Endothelial cell of umbilical vein (primary cell): ENCODE results near the gene CTNS. TPM values are rescaled to one million over a fixed set of nuclear protein-coding genes. Genes with fewer than 3 reads are reported as not detected.

ENCODE experiments used
- BruUV-seq: library from RNA; stranded (reverse); fragments of 400-500 nt; replicated peaks from 2 replicates; lab custom pipeline; 2021; lab: Mats Ljungman, UMichigan
- CTCF ChIA-PET: fragments of 300-600, 350-600 bp; sonication (Branson Sonifier 250); formaldehyde crosslinking; loops from one replicate; lab custom pipeline; 2021; ENCODE audit warnings: antibody characterized with exemption, inconsistent platforms; lab: Charles Lee
- POLR2A ChIA-PET: fragments of 300-600, 350-600 bp; sonication (Branson Sonifier 250); formaldehyde crosslinking; loops from one replicate; lab custom pipeline; 2021; ENCODE audit warnings: antibody characterized with exemption, inconsistent platforms; lab: Charles Lee
- DNase-seq: peaks from one replicate; pipeline ENCODE4 v3.0.0-alpha.2; 2011; ENCODE audit warnings: low read depth, low spot score
- FAIRE-seq: peaks from 2 replicates; lab custom pipeline; 2011; peaks lifted over from hg19 to GRCh38; lab: Jason Lieb, UNC
- H2AFZ ChIP-seq: 2 replicates; pipeline ENCODE4 v1.6.0; 2012; ENCODE audit warnings: low read depth, low read length, control low read depth, inconsistent platforms
- H3K27ac ChIP-seq: 2 replicates; pipeline ENCODE4 v1.5.1; 2011; ENCODE audit warnings: low read depth, mild to moderate bottlenecking, control low read depth, low read length, moderate library complexity; ENCODE audit not compliant: insufficient read depth
- H3K27me3 ChIP-seq, 2 experiments: 2 replicates each; pipeline versions ENCODE4 v1.6.0 to v1.6.1; 2011; ENCODE audit warnings: low read length in 2 of 2, mixed read lengths in 1 of 2; ENCODE audit not compliant: control insufficient read depth in 2 of 2, insufficient read depth in 2 of 2
- H3K36me3 ChIP-seq, 2 experiments: 2 replicates in 1 of 2; 3 replicates in 1 of 2; pipeline ENCODE4 v1.5.1; 2011; ENCODE audit warnings: low read length in 2 of 2, mild to moderate bottlenecking in 1 of 2, moderate library complexity in 1 of 2; ENCODE audit not compliant: control insufficient read depth in 2 of 2, insufficient read depth in 2 of 2; ENCODE audit errors: extremely low read depth in 1 of 2
- H3K4me1 ChIP-seq: 3 replicates; pipeline ENCODE4 v1.5.1; 2011; ENCODE audit warnings: mild to moderate bottlenecking, low read length; ENCODE audit not compliant: control insufficient read depth, insufficient read depth; ENCODE audit errors: extremely low read depth
- H3K4me2 ChIP-seq: 2 replicates; pipeline ENCODE4 v1.6.1; 2011; ENCODE audit warnings: low read length, control low read depth, mixed read lengths; ENCODE audit not compliant: insufficient read depth
- H3K4me3 ChIP-seq, 3 experiments: fragments of 200-600 bp in 1 of 3; sonication (generic), shearing (Covaris generic) in 1 of 3; replicated peaks in 1 of 3; 2 replicates each; pipeline ENCODE4 v1.5.1; 2011 to 2016; ENCODE audit warnings: control low read depth in 3 of 3, low read length in 3 of 3, mild to moderate bottlenecking in 2 of 3, inconsistent platforms in 1 of 3, low read depth in 1 of 3, moderate library complexity in 1 of 3; ENCODE audit not compliant: insufficient read depth in 1 of 3
- H3K79me2 ChIP-seq: 2 replicates; pipeline ENCODE4 v1.6.0; 2012; ENCODE audit warnings: low read length, inconsistent platforms; ENCODE audit not compliant: control insufficient read depth, insufficient read depth
- H3K9ac ChIP-seq: replicated peaks from 2 replicates; pipeline ENCODE3; 2011; ENCODE audit warnings: low read length, control low read depth; ENCODE audit not compliant: insufficient read depth; ENCODE audit errors: extremely low read depth
- H3K9me1 ChIP-seq: replicated peaks from 3 replicates; pipeline ENCODE4 v1.6.0; 2011; ENCODE audit warnings: mild to moderate bottlenecking, low read length; ENCODE audit not compliant: control insufficient read depth, insufficient read depth; ENCODE audit errors: extremely low read depth
- H3K9me3 ChIP-seq: replicated peaks from 2 replicates; pipeline ENCODE4 v1.5.1; 2012; ENCODE audit warnings: low read length, inconsistent platforms; ENCODE audit not compliant: control insufficient read depth, insufficient read depth
- H4K20me1 ChIP-seq: replicated peaks from 2 replicates; pipeline ENCODE3; 2011; ENCODE audit warnings: mild to moderate bottlenecking, low read length; ENCODE audit not compliant: control insufficient read depth, insufficient read depth; ENCODE audit errors: extremely low read depth
- CTCF ChIP-seq, 2 donors: IDR thresholded peaks; 1 replicate in 1 of 2; 2 replicates in 1 of 2; pipeline ENCODE4 v1.5.1; 2011; ENCODE audit warnings: low read length in 2 of 2, mild to moderate bottlenecking in 2 of 2, moderate library complexity in 2 of 2, control low read depth in 1 of 2, inconsistent platforms in 1 of 2, low read depth in 1 of 2; ENCODE audit not compliant: insufficient read depth in 1 of 2; ENCODE audit errors: extremely low read depth in 1 of 2
- EZH2 ChIP-seq: IDR thresholded peaks from 2 replicates; pipeline ENCODE4 v1.6.1; 2012; ENCODE audit warnings: borderline replicate concordance, low read depth, mild to moderate bottlenecking, moderate library complexity, low read length, inconsistent platforms; ENCODE audit not compliant: severe bottlenecking
- FOS ChIP-seq: IDR thresholded peaks from 2 replicates; pipeline ENCODE4 v1.6.1; 2011; ENCODE audit warnings: mild to moderate bottlenecking, low read length, moderate library complexity, borderline replicate concordance; ENCODE audit not compliant: insufficient read depth
- GATA2 ChIP-seq: IDR thresholded peaks from 2 replicates; pipeline ENCODE4 v1.7.0; 2011; ENCODE audit warnings: low read depth, mild to moderate bottlenecking, moderate library complexity, mixed read lengths, low read length; ENCODE audit not compliant: insufficient read length, insufficient read depth
- JUN ChIP-seq: IDR thresholded peaks from 2 replicates; pipeline ENCODE4 v1.6.1; 2011; ENCODE audit warnings: borderline replicate concordance, low read depth; ENCODE audit not compliant: insufficient read length, insufficient read depth
- MAX ChIP-seq: IDR thresholded peaks from 2 replicates; pipeline ENCODE4 v1.6.1; 2011; ENCODE audit not compliant: insufficient read depth, insufficient read length
- MYC ChIP-seq: IDR thresholded peaks from one replicate; pipeline ENCODE4 v1.6.1; 2011; ENCODE audit warnings: mild to moderate bottlenecking, low read depth, low read length
- POLR2A ChIP-seq: IDR thresholded peaks from 2 replicates; pipeline ENCODE4 v1.6.1; 2012; ENCODE audit warnings: low read depth, mild to moderate bottlenecking, control low read depth, low read length
- POLR2AphosphoS5 ChIP-seq: IDR thresholded peaks from 2 replicates; pipeline ENCODE4 v1.6.1; 2012; ENCODE audit warnings: low read depth, mild to moderate bottlenecking, control low read depth, low read length, moderate library complexity; ENCODE audit not compliant: insufficient read depth
- dilution Hi-C: fragments of 300-500 bp; cut with MboI; formaldehyde crosslinking; loops from one replicate; pipeline ENCODE4 v1.15.0; 2019; ENCODE audit warnings: low sequenced_read_pairs; ENCODE audit not compliant: extremely low pct_ligation_motif_present
- intact Hi-C: fragments of 100-400 bp; cut with micrococcal nuclease; formaldehyde crosslinking; loops from one replicate; pipeline ENCODE4 v1.10.0; 2022
- polyA plus RNA-seq, 4 experiments: library from polyadenylated mRNA; depleted of rRNA in 3 of 4; stranded (reverse) in 3 of 4; unstranded in 1 of 4; fragments of >200 nt; gene quantifications; 2 replicates each; pipeline versions ENCODE4 v1.2.1 to v1.2.3, GENCODE V29; 2011 to 2012; ENCODE audit warnings: missing spikeins in 1 of 4
- total RNA-seq: library from RNA; stranded (reverse); gene quantifications from 2 replicates; pipeline ENCODE4 v1.2.3, GENCODE V29; 2021

CTNS gene
- total and polyA plus RNA-seq, 2 donors (not counting 3 experiments of a cell fraction or from before 2014, with no cell fraction given), result 17.9 to 25.9 TPM

- ChIA-PET CTCF (no interaction called here), POLR2A (no interaction called here)
- Histone ChIP-seq H3K4me2 (no peak overlapping the region), H3K4me3 (no peak overlapping the region), H3K27ac (no peak overlapping the region), H3K79me2 (no peaks in the 10 kb centered on the region), H4K20me1 (no peaks in the 10 kb centered on the region), H3K27me3 (no peaks in the 10 kb centered on the region), H3K9ac (no peak overlapping the region), H3K9me1 (no peaks in the 10 kb centered on the region), H2AFZ (no peak overlapping the region), H3K36me3 (peaks cover 3 to 20% of the 10 kb centered on the region in 2 experiments), H3K4me1 (no peaks in the 10 kb centered on the region), H3K9me3 (no peaks in the 10 kb centered on the region)
- TF ChIP-seq POLR2AphosphoS5, result no peak
- no peak for TF ChIP-seq CTCF (IDR thresholded peaks at IDR 0.05; ENCODE audit: extremely low read depth in 1 of 2, insufficient read depth in 1 of 2, low read depth in 1 of 2, low read length in 2 of 2)
- TF ChIP-seq MYC, result no peak
- TF ChIP-seq FOS, result no peak
- no peak for TF ChIP-seq MAX
- no peak for TF ChIP-seq JUN
- TF ChIP-seq EZH2, result no peak
- no peak for TF ChIP-seq GATA2
- no peak for TF ChIP-seq POLR2A
- dilution Hi-C loops, result no loop called here
- no peak for FAIRE-seq
- DNase-seq, result no peak
- BruUV-seq, result no TSS peak
- intact Hi-C loops, result no loop called here
Observed at GRCh38 chr17:3615160-3615870, 21.2 kb upstream of the CTNS start.
